Astrocyte (in vitro differentiated cells and primary cell): ENCODE measurements around the gene MTLN.
"Not testable (repeated sequence)": the region's sequence is repeated elsewhere in the genome, so short reads cannot be mapped to it uniquely, and the experiment has no call there.

ENCODE experiments used
- EZH2 ChIP-seq: IDR thresholded peaks from 2 replicates; pipeline ENCODE4 v1.6.1; 2012; ENCODE audit warnings: mild to moderate bottlenecking, low read length, inconsistent platforms; ENCODE audit not compliant: insufficient read depth
- TF ChIP-seq, protein P1 (sequence below): IDR thresholded peaks from 2 replicates; pipeline ENCODE4 v1.5.1; 2011; ENCODE audit warnings: low read depth, mild to moderate bottlenecking, inconsistent platforms, low read length, moderate library complexity; ENCODE audit not compliant: insufficient read depth

DNA sequence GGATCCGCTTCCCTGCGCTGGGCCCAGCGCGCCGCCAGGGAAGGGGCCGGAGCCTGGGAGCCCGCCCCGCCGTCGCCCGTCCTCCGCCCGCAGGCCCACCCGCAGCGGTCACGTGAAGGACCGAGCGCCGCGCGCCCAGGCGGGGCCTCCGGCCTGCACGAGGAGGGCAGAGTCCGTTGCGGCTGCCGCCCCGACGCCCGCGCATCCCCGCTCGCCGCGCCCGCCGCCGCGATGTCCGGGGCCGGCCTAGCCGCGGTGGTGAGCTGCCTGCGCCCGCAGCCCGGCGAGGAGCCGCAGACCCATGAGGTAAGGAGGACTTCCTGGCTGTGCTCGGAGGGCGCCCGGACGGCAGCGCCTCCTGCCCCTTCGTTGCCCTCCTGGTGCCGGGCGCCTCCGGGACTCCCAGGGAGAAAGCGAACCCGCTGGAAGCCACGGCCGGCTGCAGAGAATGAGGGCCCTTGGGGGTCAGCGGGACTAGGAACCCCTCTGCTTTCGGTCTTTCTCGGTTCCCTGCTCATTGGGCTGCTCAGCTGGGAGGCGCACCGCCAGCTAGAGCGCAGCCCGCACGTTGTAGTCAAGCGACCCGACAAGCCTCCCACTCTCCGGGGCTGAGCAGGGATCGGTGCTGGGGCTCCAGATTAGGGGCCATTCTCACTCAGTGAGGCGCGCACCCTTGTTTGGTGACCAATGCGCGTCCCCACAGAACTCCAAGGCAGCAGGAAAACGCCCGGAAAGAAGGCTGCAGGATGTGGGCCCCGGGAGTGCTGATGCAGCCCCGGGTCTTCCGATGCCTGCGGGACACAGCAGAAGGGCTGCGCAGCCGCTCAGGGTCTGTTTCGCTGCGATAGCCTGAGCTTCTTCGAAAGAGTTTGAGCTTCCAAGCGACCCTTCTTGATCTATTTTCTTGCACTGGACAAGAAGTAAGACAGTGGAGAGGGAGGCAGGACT lies 33.4 kb upstream of the MTLN start:
- TF ChIP-seq EZH2: not testable (repeated sequence)
- TF ChIP-seq, protein P1, sequence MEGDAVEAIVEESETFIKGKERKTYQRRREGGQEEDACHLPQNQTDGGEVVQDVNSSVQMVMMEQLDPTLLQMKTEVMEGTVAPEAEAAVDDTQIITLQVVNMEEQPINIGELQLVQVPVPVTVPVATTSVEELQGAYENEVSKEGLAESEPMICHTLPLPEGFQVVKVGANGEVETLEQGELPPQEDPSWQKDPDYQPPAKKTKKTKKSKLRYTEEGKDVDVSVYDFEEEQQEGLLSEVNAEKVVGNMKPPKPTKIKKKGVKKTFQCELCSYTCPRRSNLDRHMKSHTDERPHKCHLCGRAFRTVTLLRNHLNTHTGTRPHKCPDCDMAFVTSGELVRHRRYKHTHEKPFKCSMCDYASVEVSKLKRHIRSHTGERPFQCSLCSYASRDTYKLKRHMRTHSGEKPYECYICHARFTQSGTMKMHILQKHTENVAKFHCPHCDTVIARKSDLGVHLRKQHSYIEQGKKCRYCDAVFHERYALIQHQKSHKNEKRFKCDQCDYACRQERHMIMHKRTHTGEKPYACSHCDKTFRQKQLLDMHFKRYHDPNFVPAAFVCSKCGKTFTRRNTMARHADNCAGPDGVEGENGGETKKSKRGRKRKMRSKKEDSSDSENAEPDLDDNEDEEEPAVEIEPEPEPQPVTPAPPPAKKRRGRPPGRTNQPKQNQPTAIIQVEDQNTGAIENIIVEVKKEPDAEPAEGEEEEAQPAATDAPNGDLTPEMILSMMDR: not testable (repeated sequence)
